HG02981 (cell line): ENCODE data around the gene PLOD1.

Source experiments
- ATAC-seq: cut with Tn5 transposase; IDR thresholded peaks from one replicate; pipeline ENCODE4 v1.9.1; 2021; ENCODE audit warnings: mild to moderate bottlenecking, moderate library complexity; ENCODE audit not compliant: unreplicated experiment

Gene PLOD1

GRCh38 chr1:11977625-11978024 is 43.1 kb downstream of the PLOD1 start:
- ATAC-seq = no peak

GRCh38 chr1:11978301-11978700 is 43.8 kb downstream of the PLOD1 start:
- no peak for ATAC-seq

DNA sequence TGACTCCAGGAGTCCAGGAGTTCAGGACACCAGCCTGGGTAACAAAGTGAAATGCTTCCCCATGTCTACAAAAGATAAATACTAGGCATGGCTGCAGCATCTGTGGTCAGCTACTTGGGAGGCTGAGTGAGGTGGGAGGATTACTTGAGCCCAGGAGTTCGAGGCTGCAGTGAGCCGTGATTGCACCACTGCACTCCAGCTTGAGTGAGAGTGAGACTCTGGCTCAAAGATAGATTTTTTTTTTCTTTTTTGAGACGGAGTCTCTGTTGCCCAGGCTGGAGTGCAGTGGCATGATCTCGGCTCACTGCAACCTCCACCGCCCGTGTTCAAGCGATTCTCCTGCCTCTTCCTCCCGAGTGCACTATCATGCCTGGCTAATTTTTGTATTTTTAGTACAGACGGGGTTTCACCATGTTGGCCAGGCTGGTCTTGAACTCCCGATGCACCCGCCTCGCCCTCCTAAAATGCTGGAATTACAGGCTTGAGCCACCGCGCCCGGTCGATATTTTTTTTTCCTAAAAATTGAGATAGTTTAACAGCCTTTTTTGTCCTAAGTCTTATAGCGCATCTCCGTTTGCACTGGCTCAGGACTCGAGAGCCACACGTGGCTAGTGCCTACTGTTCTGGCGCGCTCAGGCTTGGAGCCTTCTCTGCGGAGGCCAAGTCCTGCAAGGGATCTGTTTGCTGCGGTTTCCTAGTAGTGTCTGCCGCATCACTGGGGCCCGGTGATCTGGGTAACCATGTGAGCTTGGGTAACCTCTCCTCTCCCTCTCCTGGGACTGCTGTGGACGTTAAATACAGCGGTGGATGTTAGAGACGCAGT is 44.7 kb downstream of the PLOD1 start:
- no peak for ATAC-seq

DNA sequence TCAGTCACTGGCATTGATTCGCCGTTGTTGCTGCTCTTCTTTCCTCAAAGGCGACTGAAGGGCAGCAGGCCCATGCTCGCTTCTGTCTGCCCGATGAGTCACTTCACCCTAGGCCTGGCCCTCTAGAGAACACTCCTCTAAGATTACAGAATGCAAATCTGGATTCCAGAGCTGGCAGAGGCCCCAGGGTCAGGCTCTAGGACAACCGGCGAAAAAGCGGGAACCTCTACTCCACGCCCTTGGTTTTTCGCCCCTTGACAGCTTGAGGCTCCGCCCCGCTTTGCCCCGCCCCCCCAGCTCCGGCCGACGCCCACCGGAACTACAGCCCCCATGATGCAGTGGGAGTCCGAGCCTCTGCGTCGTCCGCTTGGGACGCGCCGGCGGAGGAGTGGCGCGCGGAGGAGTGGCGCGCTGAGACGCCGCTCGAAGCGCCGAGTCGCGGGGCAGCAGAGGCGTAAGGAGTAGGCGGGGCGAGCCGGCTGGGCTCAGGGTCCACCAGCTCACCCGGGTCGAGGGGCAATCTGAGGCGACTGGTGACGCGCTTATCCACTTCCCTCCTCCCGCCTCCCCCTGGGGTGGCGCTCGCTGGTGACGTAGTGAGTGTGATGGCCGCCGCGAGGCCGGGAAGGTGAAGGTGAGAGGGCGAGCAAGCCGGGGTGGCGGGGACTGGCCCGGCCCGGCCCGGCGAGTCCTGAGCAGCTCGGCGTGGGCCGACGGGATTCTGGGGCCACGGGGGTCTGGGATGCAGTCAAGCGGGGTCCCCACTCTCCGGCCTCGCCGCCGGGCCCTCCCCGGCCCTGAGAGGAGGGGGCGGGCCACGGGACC is 45.5 kb downstream of the PLOD1 start, which contains the start of gene MFN2:
Gene MFN2, plus strand, starts transcription at position 594 of the 825 bp plus-strand sequence. CDS start 8,725 bp downstream, outside the sequence.
- peak; percentile 90 for ATAC-seq

GRCh38 chr1:11980676-11980972 is 46.1 kb downstream of the PLOD1 start:
- no peak for ATAC-seq

- no peak for ATAC-seq
Observed at GRCh38 chr1:11981378-11982009, 47.0 kb downstream of the PLOD1 start.

GRCh38 chr1:11982010-11982392 is 47.5 kb downstream of the PLOD1 start:
- no peak for ATAC-seq

DNA sequence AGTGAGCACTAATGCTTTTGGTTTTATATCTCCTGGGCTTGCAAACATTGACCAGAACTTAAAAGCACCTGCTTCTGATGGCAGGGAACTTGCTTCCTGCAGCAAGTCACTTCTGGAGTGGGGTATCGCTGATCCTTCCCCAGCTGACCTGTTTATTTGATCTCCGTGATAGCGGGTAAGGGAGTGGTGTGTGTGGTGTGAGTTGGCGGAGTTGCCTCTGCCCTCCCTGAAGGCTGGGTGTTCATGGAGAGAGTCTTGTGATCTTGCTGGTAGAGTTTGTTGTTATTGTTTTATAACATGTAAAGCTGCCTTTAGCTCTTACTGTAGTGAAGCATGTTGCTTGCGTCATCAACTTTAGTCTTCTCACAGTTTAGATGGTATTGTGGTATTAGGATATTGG is 49.6 kb downstream of the PLOD1 start:
- ATAC-seq = no peak

- ATAC-seq = no peak
Observed at GRCh38 chr1:11984576-11984975, 50.1 kb downstream of the PLOD1 start.

GRCh38 chr1:11985171-11985570 is 50.7 kb downstream of the PLOD1 start:
- no peak for ATAC-seq

DNA sequence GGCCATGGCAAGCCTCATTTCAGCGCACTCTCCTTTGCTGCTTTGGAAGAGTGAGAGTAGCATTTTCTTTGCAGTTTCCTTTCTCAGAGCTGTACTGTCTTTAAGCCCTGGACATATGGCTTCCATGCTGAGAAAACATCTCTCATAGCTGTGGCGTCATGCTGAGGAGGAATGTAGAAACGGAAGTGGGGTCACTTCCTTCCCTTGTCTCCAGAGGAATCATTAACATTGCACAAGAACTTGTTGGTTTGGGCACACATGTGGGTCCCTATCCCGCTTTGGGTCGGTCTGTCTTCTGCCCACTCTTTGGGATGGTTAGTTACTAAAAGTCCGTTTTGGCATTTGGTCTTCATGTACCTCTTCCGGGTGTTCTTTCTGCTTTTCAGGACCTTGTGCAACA is 51.3 kb downstream of the PLOD1 start:
- ATAC-seq = no peak

DNA sequence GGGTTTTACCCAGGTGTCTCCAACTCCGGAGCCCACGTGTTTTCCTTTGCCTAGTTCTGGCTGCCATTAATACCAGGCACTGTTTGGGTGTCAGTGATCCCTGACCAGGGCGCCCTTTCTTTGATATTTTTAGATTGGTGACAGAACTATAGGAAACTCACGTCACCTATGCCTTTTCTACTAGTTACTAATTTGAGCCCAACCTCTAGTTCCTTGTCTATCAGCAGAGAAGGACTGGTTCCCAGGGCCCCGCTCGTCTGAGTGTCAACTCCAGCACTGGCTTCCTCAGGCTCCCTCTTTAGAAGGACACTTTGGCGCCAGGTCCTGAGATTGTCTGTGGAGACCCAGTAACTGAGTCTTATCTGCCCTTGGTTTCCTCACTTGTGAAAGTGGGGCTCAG is 55.2 kb downstream of the PLOD1 start:
- no peak for ATAC-seq

DNA sequence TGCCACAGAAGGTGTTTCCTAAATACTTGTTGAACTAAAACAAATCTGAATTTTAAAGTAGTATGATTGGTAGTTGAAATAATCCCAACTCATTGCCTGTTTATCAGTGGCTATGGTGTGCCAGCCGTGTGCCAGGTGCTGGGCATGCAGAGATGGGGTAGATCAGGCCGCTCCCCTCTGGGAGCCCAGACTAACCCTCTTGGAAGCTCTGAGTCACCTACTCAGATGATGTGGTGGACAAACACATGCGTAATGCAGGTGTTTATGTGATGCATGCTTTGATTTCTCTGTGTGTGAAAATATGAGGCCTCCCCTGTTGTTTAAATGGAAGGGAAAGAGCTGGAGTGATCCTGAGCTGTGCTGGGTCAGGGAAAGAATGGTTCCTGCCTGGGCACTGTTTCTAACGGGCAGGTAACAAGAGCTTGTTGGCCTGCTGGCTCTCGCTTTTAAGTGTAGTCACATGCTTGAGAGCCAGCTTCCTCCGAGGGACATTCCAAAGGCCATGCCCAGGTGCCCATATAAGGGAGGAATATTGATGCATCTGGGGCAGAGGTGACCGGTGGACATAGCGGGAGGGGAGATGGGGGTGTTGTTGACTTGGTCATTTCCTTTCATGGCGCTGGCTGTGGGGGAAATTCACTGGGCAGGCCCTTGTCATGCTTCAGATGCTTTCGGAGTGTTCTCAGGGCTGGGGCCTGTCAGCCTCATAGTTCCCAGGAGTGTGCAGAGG is 56.0 kb downstream of the PLOD1 start:
- ATAC-seq = no peak

GRCh38 chr1:11991969-11992676 is 57.6 kb downstream of the PLOD1 start:
- no peak for ATAC-seq

DNA sequence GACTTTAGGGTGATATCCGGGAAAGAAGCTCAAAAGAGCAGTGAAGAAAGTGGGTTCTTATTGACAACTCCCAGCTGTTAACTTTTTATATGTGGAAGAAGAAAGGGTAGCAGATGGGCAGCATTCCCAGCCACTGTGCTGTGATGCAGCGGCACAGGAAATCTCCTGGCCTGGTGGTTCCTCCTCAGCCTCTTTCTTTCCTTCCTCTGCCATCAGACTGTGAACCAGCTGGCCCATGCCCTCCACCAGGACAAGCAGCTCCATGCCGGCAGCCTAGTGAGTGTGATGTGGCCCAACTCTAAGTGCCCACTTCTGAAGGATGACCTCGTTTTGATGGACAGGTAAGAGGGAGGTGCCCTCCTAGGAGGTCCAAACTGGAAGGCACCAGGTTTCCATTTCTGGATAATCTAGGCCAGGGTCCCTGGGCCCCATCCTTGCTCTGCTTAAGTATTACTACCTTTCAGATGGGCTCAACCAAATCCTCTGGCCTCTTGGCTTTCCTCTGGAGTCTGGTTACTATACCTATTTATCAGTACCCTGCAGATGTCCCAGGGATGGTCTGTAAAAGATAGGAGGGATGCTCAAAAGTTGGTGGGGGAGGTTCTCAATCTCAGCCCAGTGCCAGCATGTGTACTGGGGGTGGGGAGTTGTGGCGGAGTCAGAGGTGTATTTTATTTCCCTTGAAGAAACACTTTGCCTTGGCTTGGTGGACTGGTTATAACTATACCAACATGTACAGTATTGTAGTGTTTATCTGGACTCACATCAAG is 62.7 kb downstream of the PLOD1 start:
- ATAC-seq = no peak

- ATAC-seq = no peak
Observed at GRCh38 chr1:11998636-11999035, 64.1 kb downstream of the PLOD1 start.

DNA sequence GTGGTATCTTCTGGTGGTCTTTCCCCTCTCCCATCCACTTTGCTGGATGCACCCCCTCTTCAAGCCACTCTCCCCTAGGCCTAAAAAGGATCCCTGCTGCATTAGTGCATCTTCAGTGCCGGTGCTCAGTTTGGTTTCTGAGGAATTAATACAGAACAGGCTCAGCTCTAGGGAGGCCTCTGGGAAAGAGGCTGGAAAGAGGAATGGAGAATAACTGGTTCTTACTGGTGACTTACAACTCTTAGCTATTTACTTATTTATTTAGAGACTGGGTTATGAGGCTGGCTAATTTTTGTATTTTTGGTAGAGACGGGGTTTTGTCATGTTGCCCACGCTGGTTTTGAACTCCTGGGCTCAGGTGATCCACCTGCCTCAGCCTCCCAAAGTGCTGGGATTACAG is 64.7 kb downstream of the PLOD1 start:
- ATAC-seq = no peak

DNA sequence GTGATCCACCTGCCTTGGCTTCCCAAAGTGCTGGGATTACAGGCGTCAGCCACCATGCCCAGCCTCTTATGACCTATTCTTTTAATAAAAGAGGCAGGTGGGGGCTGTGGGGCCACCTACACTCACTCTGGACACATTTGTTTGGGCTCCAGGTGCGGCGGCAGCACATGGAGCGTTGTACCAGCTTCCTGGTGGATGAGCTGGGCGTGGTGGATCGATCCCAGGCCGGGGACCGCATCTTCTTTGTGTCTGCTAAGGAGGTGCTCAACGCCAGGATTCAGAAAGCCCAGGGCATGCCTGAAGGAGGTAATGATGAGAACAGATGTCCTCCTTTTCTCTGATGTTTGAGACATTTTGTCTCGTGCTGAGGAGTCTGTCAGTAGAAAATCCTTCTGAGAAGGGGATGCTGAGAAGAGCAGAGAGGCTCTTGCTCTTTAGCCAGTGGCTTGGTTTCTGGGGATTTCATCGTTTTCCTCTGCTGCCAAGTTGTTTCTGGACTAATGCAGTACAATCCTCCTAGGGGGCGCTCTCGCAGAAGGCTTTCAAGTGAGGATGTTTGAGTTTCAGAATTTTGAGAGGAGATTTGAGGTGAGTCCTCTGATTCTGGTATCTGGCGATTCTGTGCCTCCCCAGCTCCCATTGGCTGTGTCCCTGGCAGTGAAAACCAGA is 66.9 kb downstream of the PLOD1 start:
- ATAC-seq = no peak

- ATAC-seq = no peak
Observed at GRCh38 chr1:12001996-12002493, 67.5 kb downstream of the PLOD1 start.
